GM19238 (cell line): ENCODE results near the gene RTN4RL1.

Experiments
- DNase-seq: peaks from one replicate; pipeline ENCODE4 v3.0.0; 2011; ENCODE audit warnings: low spot score; ENCODE audit not compliant: insufficient read length

RTN4RL1 gene

DNA sequence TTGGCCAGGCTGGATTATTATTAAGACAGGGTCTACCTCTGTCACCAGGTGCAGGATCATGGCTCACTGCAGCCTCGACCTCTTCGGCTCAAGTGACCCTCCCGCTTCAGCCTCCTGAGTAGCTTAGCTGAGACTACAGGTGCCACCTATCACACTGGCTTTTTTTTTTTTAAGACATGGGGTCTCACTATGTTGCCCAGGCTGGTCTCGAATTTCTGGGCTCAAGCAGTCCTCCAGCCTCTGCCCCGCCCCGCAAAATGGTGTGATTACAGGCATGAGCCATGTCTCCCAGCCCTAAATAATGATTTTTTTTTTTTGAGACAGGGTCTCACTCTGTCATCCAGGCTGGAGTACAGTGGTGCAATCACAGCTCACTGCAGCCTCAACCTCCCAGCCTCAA is 22.5 kb upstream of the RTN4RL1 start:
- DNase-seq: no peak

DNA sequence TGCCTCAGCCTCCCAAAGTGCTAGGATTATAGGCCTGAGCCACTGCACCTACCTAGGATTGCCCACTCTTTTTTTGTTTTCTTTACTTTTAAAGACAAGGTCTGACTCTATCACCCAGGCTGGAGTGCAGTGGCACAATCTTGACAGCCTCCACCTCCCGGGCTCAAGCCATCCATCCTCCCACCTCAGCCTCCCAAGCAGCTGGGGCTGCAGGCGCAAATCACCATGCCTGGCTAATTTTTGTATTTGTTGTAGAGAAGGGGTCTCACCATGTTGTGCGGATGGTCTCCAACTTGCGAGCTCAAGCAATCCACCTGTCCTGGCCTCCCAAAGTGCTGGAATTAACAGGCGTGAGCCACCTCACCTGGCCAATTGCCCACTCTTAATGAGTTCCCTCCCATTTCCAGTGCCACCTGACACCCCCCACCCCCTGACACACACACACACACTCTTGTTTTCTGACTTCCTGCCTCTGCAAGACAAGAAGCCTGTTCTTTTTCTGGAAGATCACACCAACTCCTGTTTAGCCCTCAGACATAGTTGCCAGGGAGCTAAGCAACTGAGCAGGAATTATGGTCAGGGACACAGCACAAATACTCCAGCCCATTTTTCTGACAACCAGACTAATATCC is 19.2 kb upstream of the RTN4RL1 start:
- no peak for DNase-seq

- DNase-seq: no peak
Measured at GRCh38 chr17:2043785-2044184, 18.7 kb upstream of the RTN4RL1 start.

DNA sequence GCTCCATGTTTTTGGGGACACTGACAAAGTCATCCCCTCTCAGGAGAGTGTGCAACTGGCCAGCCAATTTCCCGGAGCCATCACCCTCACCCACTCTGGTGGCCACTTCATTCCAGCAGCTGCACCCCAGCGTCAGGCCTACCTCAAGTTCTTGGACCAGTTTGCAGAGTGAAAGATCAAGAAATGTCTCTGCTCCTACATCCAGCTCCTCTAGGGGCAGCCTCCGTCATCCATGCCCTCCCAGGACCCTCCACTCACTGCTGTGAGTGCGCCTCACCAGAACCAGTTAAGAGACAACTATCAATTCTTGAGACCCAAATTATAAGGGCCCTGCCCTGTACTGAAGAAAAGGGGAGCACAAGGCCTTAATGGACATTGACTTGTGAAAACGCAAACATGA is 17.8 kb upstream of the RTN4RL1 start:
- DNase-seq: no peak

DNA sequence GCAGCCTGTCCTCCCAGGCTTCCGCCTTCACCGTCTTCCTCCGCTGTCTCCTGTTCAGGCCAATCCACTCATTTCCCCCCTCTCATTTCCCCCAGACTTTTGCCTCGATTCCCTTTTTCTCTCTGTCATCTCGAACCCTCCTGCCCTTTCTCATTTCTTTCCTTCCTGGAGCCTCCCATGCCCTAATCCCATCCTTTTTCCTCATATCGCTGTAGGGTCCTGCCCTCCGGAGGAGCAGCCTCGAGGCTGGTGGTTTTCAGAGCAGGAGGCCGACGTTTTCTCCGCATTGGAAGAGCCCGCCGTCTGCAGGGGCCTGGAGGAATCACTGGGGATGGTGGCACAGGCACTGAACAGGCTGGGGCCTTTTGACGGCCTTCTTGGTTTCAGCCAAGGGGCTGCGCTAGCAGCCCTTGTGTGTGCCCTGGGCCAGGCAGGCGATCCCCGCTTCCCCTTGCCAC is 17.3 kb upstream of the RTN4RL1 start:
- no peak for DNase-seq

DNA sequence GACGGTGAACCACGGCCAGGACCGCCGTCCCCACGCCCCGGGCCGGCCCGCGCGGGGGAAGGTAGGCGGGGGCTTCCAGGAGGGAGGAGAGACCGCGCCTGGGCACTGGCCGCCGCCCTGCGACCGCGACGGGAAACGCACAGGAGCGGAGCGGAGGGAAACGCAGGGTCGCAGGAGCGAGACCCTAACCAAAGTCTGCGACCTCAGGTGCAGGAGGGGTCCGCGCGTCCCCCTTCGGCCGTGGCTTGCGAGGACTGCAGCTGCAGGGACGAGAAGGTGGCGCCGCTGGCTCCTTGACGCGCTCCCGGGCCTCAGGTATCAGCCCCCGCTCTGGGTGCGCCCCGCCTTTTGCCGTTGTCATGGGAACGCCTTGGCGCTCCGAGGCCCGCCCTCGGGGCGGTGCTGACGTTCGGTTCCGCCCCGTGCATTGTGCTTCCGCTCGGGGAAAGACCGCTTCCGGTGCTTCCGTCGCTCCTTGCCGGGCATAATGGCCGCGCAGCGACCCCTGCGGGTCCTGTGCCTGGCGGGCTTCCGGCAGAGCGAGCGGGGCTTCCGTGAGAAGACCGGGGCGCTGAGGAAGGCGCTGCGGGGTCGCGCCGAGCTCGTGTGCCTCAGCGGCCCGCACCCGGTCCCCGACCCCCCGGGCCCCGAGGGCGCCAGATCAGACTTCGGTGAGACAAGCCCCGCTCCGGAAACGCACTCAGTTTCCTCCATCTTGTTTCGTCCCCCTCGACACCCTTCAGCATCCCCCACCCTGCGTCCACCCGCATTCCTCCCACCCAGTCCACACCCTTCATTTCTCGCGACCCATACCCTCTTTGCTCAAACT is 16.6 kb upstream of the RTN4RL1 start, which contains the start of gene OVCA2:
Gene OVCA2 (plus strand): TSS at position 462 of the 829 bp plus-strand sequence. CDS start 26 bp downstream, at position 488.
- peak; percentile 95 for DNase-seq

DNA sequence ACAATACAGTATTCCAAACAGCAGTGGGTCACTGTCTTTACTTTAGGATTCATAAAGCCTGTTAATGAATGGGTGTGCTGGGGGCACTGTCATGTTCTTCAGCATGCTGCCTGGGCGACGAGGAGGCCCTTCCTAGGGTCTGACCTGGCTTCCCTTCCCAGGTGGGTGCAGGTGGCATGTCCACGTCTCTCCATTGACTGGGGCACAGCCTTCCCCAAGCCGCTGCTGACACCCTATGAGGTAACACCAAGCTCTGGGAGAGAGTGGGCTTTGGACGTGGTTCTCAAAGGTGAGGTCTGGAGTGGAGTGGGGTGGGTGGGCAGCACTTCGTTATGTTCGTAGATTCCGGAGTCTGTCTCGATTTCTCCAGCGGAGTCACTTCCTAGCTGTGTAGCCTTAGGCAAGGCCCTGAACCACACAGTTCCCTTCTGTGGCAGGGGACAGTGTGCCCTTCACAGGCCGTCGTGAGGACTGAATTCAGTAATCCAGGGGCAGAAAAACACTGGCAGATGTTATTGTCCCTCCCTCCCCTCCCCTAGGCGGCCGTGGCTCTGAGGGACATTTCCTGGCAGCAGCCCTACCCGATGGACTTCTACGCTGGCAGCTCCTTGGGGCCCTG is 15.9 kb upstream of the RTN4RL1 start:
- DNase-seq: no peak

DNA sequence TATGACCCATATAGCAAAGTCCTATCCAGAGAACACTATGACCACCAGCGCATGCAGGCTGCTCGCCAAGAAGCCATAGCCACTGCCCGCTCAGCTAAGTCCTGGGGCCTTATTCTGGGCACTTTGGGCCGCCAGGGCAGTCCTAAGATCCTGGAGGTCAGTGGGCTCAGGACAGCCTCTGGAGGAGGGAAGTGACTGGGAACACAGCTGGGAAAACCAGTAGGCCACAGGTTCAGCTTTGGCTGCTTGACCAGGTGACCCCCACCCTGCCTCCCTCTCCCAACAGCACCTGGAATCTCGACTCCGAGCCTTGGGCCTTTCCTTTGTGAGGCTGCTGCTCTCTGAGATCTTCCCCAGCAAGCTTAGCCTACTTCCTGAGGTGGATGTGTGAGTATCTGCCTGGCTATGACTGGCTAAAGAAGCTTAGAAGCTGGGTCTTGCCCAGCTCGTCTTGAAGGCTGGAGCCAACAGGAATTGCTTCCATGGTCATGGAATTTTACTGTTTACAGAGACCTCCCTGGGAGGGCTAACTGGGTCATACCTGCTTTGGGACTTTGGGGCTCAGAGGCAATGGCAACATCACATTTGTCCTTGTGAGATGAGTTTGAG is 15.2 kb upstream of the RTN4RL1 start:
- DNase-seq: no peak

DNA sequence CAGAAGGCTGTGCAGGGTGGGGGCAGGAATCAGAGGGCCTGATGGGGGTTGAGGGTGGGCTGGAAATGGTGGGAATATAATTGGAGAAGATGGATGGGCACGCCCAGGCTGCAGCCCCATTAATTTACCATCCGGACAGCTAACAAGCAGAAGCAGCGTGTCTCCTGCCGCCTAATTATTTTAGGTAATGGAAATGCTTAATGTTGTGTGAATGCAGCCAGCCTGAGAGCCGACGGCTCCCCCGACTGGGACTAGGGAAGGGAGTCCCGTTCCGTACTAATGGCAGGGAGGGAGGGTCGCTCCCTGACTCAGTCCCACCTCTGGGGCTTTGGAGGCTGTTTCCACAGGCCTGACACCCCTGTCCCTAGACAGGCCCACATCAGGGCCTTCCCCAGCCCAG is 12.0 kb upstream of the RTN4RL1 start:
- no peak for DNase-seq

GRCh38 chr17:2035541-2036488 is 10.7 kb upstream of the RTN4RL1 start:
- no peak for DNase-seq

GRCh38 chr17:2034806-2035540 is 9.8 kb upstream of the RTN4RL1 start:
- DNase-seq: no peak

GRCh38 chr17:2034157-2034556 is 9.0 kb upstream of the RTN4RL1 start:
- DNase-seq: no peak

- no peak for DNase-seq
Measured at GRCh38 chr17:2033153-2033552, 8.0 kb upstream of the RTN4RL1 start.

- DNase-seq: no peak
Measured at GRCh38 chr17:2030779-2031163, 5.6 kb upstream of the RTN4RL1 start.

GRCh38 chr17:2029911-2030778 is 5.0 kb upstream of the RTN4RL1 start, which contains the start of gene DPH1:
Gene DPH1, plus strand, starts transcription at chr17:2030153. Its CDS starts 17 bp downstream, at chr17:2030170.
- DNase-seq: peak; percentile 91

DNA sequence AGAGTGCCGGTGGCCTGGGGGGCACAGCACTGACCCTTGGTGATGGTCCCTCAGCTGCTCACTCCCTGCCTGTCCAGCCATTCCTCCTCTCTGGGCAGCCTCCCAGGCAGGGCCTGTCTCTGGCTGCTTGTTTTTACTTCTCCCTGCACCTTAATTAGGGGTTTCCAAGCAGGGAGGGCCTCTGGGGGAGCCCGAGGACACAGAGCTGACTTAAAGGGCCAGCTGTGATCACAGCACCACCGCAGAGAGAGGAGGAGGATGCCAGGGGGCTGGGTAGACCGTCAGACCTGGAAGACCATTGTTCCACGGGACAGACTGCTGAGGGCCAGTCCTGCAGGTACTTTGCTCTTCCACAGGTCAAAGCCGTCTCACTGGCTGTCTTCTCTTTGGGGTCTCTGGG is 3.6 kb upstream of the RTN4RL1 start:
- DNase-seq: no peak

- no peak for DNase-seq
Measured at GRCh38 chr17:2028234-2028614, 3.1 kb upstream of the RTN4RL1 start.

DNA sequence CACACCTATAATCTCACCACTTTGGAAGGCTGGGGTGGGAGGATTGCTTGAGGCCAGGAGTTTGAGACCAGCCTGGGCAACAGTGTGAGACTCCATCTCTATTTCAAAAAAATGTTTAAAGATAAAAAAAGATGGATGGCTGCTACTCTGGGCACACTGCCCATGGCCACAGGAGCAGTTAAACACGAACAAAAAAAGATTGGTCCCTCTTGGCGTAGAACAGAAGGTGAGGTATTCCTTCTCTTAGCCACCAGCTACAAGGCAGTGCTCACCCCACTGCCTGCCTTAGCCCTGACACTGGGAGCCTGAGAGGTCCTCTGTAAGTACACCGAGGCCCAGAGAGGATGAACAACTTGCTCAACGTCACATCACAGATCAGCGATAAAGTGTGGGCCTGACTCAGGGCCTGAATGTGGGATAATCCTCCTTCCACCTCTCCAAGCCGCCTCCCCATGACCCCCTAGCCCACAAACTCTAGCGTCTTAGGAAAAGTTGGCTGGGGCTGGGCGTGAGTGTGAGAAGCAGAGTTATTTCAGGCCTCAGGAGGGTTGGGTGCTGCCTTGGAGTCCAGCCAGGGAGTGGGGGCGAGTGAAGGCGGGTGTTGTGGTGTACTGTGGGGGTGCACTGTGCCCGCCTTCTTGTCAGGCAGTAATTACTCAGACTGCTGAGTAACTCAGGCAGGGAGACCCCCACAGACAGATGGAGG is 2.5 kb upstream of the RTN4RL1 start:
- DNase-seq: no peak
